ENCODE results near the gene DNAJB8. TPM values are rescaled to one million over a fixed set of nuclear protein-coding genes. Genes with fewer than 3 reads are reported as not detected.

DNAJB8 gene
- total RNA-seq, 4 donors from 2014 or later = not detected

- DNase-seq = no peak
- ATAC-seq = no peak
- TF ChIP-seq CTCF (IDR thresholded peaks at IDR 0.05 in 4 of 5, conservative IDR thresholded peaks at IDR 0.05 in 1 of 5) = no peak
- TF ChIP-seq POLR2A (IDR thresholded peaks at IDR 0.05) = no peak
- intact Hi-C loops (cut with DNase I; ENCODE audit: low total_unique reads) (loop anchor here (5.0 to 10.0 kb wide), 2 partner anchors 85 to 118 kb away; no protein-coding TSS in a partner anchor), in situ Hi-C loops (cut with MboI; ENCODE audit: low sequenced_read_pairs in 4 of 4) (loop anchor here in 1 of 4 donors (25.0 kb wide), 1 partner anchor 402 kb away; no protein-coding TSS in a partner anchor)
- Histone ChIP-seq H3K27me3 (peaks cover 96 to 99% (median 98%) of the 10 kb centered on the region in 3 donors), H3K9me3 (no peaks in the 10 kb centered on the region), H3K4me1 (peaks cover 22 to 49% of the 10 kb centered on the region in 2 donors), H3K27ac (peak overlapping the region; percentile 67 to 81 (median 78)), H3K36me3 (no peaks in the 10 kb centered on the region), H3K4me3 (peak overlapping the region; percentile 66 to 85 (median 68))
These were observed 22.9 kb upstream of the DNAJB8 start for GRCh38 chr3:128489674-128489926.

- peaks cover 22 to 49% of the 10 kb centered on the region in 2 donors for H3K4me1 ChIP-seq
These were observed 22.4 kb upstream of the DNAJB8 start for GRCh38 chr3:128488991-128489673.

GRCh38 chr3:128488636-128488990 lies 21.9 kb upstream of the DNAJB8 start:
- H3K36me3 ChIP-seq = no peaks in the 10 kb centered on the region
- no peak for ATAC-seq
- no peak for DNase-seq

More at GRCh38 chr3:128488991-128489673, 22.4 kb upstream of the DNAJB8 start:
- peak overlapping the region; percentile 67 to 81 (median 78) for H3K27ac ChIP-seq
- DNase-seq (no peak), ATAC-seq (peak; percentile 26 to 29)
- in situ Hi-C loops (cut with MboI; ENCODE audit: low sequenced_read_pairs in 4 of 4) = loop anchor here in 1 of 4 donors (25.0 kb wide), 1 partner anchor 402 kb away; no protein-coding TSS in a partner anchor
- H3K4me3 ChIP-seq = peak overlapping the region; percentile 66 to 85 (median 68)
- TF ChIP-seq CTCF (IDR thresholded peaks at IDR 0.05 in 4 of 5, conservative IDR thresholded peaks at IDR 0.05 in 1 of 5) (no peak), POLR2A (IDR thresholded peaks at IDR 0.05) (peak; percentile 32 to 58)
- no peaks in the 10 kb centered on the region for H3K9me3 ChIP-seq
- no peaks in the 10 kb centered on the region for H3K36me3 ChIP-seq
- peaks cover 91 to 100% (median 100%) of the 10 kb centered on the region in 3 donors for H3K27me3 ChIP-seq
- intact Hi-C loops (cut with DNase I; ENCODE audit: low total_unique reads) = loop anchor here (5.0 to 10.0 kb wide), 2 partner anchors 86 to 118 kb away; no protein-coding TSS in a partner anchor

More at GRCh38 chr3:128488636-128488990, 21.9 kb upstream of the DNAJB8 start:
- H3K27ac ChIP-seq = peak overlapping the region; percentile 67 to 81 (median 78)
- H3K9me3 ChIP-seq = no peaks in the 10 kb centered on the region
- TF ChIP-seq CTCF (IDR thresholded peaks at IDR 0.05 in 4 of 5, conservative IDR thresholded peaks at IDR 0.05 in 1 of 5) (no peak), POLR2A (IDR thresholded peaks at IDR 0.05) (no peak)
- H3K4me1 ChIP-seq = peaks cover 22 to 49% of the 10 kb centered on the region in 2 donors
- intact Hi-C loops (cut with DNase I; ENCODE audit: low total_unique reads) (loop anchor here (5.0 to 10.0 kb wide), 2 partner anchors 86 to 119 kb away; no protein-coding TSS in a partner anchor), in situ Hi-C loops (cut with MboI; ENCODE audit: low sequenced_read_pairs in 4 of 4) (loop anchor here in 1 of 4 donors (25.0 kb wide), 1 partner anchor 401 kb away; no protein-coding TSS in a partner anchor)
- H3K4me3 ChIP-seq = peak overlapping the region; percentile 66 to 85 (median 68)
- peaks cover 91 to 100% (median 100%) of the 10 kb centered on the region in 3 donors for H3K27me3 ChIP-seq
